GM12801 (cell line): ENCODE results near the gene DNAL1.

Experiments
- CTCF ChIP-seq: IDR thresholded peaks from one replicate; pipeline ENCODE4 v1.5.1; 2011; ENCODE audit warnings: control low read depth; ENCODE audit not compliant: insufficient read length; ENCODE audit errors: extremely low read depth

The DNAL1 gene

GRCh38 chr14:73665130-73665529 lies 20.3 kb downstream of the DNAL1 start:
- no peak for TF ChIP-seq CTCF

- no peak for TF ChIP-seq CTCF
These were observed 21.8 kb downstream of the DNAL1 start for GRCh38 chr14:73666583-73666982.

GRCh38 chr14:73667854-73668253 lies 23.1 kb downstream of the DNAL1 start:
- TF ChIP-seq CTCF = no peak

- TF ChIP-seq CTCF = no peak
These were observed 30.2 kb downstream of the DNAL1 start for GRCh38 chr14:73674986-73675385.

- no peak for TF ChIP-seq CTCF
These were observed 33.9 kb downstream of the DNAL1 start for GRCh38 chr14:73678698-73679097.

GRCh38 chr14:73680821-73681220 lies 36.0 kb downstream of the DNAL1 start:
- TF ChIP-seq CTCF = no peak

- no peak for TF ChIP-seq CTCF
These were observed 39.8 kb downstream of the DNAL1 start for GRCh38 chr14:73684627-73685026.

GRCh38 chr14:73685328-73685727 lies 40.5 kb downstream of the DNAL1 start:
- TF ChIP-seq CTCF = no peak
